GM21360 (cell line): ENCODE measurements around the gene UGT2B11.
"Not testable (repeated sequence)": the region's sequence is repeated elsewhere in the genome, so short reads cannot be mapped to it uniquely, and the experiment has no call there.

Experiments used
- ATAC-seq: cut with Tn5 transposase; IDR thresholded peaks from one replicate; pipeline ENCODE4 v1.9.1; 2021; ENCODE audit warnings: mild to moderate bottlenecking, moderate library complexity; ENCODE audit not compliant: unreplicated experiment

Gene UGT2B11

GRCh38 chr4:69170233-69171134, 44.1 kb downstream of the UGT2B11 start:
- peak; percentile 76 for ATAC-seq

GRCh38 chr4:69169171-69169570, 45.4 kb downstream of the UGT2B11 start:
- not testable (repeated sequence) for ATAC-seq

- no peak for ATAC-seq
Observed at GRCh38 chr4:69167300-69167699, 47.2 kb downstream of the UGT2B11 start.

- not testable (repeated sequence) for ATAC-seq
Observed at GRCh38 chr4:69166376-69166775, 48.2 kb downstream of the UGT2B11 start.

GRCh38 chr4:69165707-69166106, 48.8 kb downstream of the UGT2B11 start:
- not testable (repeated sequence) for ATAC-seq

GRCh38 chr4:69156913-69157312, 57.6 kb downstream of the UGT2B11 start:
- peak; percentile 64 for ATAC-seq

GRCh38 chr4:69154021-69154420, 60.5 kb downstream of the UGT2B11 start:
- ATAC-seq, result no peak
